Lower lobe of right lung (tissue), 2 donors: ENCODE measurements around the gene DUS1L. TPM values are rescaled to one million over a fixed set of nuclear protein-coding genes. Genes with fewer than 3 reads are reported as not detected.

ENCODE experiments used
- ATAC-seq, 2 donors: fragments of 200-7000 bp; cut with Tn5 transposase; one replicate each; pipeline ENCODE4 v1.9.1; 2020 to 2022; ENCODE audit warnings: mild to moderate bottlenecking in 2 of 2, moderate library complexity in 2 of 2
- DNase-seq: peaks from one replicate; pipeline ENCODE4 v3.0.0-alpha.2; 2020
- H3K27ac ChIP-seq: fragments of 200-600 bp; one replicate; pipeline ENCODE4 v1.8.0; 2022
- H3K27me3 ChIP-seq: fragments of 200-600 bp; one replicate; pipeline ENCODE4 v1.8.0; 2022; ENCODE audit warnings: low read depth
- H3K36me3 ChIP-seq: fragments of 200-600 bp; one replicate; pipeline ENCODE4 v1.8.0; 2022; ENCODE audit warnings: mild to moderate bottlenecking
- H3K4me1 ChIP-seq: fragments of 200-600 bp; one replicate; pipeline ENCODE4 v1.8.0; 2022
- H3K4me3 ChIP-seq: fragments of 200-600 bp; one replicate; pipeline ENCODE4 v1.8.0; 2022; ENCODE audit warnings: mild to moderate bottlenecking
- H3K9me3 ChIP-seq: fragments of 200-600 bp; one replicate; pipeline ENCODE4 v1.8.0; 2022
- intact Hi-C: fragments of 100-400 bp; cut with DNase I; formaldehyde crosslinking; loops from one replicate; pipeline ENCODE4 v1.11.0; 2022
- total RNA-seq: library from RNA; stranded (reverse); fragmentation: NEBNext Ultra II Directional; extraction: Animal tissue kit (Norgen Biotek cat#: 25700); gene quantifications from one replicate; pipeline ENCODE4 v1.2.1, GENCODE V29; 2021
- TF ChIP-seq, protein P1 (sequence below): fragments of 200-600 bp; IDR thresholded peaks from one replicate; pipeline ENCODE4 v1.8.0; 2022; ENCODE audit warnings: antibody characterized with exemption, mild to moderate bottlenecking
- donor health status: DM: no; HTN: yes; CAD: no; lungs with severe emphysema.

DUS1L gene
- total RNA-seq, 1 donor from 2014 or later = 85.1 TPM

GRCh38 chr17:82108038-82108437 lies 42.4 kb upstream of the DUS1L start:
- intact Hi-C loops = no loop called here
- ATAC-seq = no peak
- Histone ChIP-seq H3K4me1 (peaks cover 59% of the 10 kb centered on the region), H3K27ac (peak overlapping the region; percentile 91), H3K27me3 (no peaks in the 10 kb centered on the region), H3K4me3 (no peak overlapping the region), H3K36me3 (no peaks in the 10 kb centered on the region), H3K9me3 (no peaks in the 10 kb centered on the region)
- TF ChIP-seq, protein P1, sequence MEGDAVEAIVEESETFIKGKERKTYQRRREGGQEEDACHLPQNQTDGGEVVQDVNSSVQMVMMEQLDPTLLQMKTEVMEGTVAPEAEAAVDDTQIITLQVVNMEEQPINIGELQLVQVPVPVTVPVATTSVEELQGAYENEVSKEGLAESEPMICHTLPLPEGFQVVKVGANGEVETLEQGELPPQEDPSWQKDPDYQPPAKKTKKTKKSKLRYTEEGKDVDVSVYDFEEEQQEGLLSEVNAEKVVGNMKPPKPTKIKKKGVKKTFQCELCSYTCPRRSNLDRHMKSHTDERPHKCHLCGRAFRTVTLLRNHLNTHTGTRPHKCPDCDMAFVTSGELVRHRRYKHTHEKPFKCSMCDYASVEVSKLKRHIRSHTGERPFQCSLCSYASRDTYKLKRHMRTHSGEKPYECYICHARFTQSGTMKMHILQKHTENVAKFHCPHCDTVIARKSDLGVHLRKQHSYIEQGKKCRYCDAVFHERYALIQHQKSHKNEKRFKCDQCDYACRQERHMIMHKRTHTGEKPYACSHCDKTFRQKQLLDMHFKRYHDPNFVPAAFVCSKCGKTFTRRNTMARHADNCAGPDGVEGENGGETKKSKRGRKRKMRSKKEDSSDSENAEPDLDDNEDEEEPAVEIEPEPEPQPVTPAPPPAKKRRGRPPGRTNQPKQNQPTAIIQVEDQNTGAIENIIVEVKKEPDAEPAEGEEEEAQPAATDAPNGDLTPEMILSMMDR = no peak
- no peak for DNase-seq

DNA sequence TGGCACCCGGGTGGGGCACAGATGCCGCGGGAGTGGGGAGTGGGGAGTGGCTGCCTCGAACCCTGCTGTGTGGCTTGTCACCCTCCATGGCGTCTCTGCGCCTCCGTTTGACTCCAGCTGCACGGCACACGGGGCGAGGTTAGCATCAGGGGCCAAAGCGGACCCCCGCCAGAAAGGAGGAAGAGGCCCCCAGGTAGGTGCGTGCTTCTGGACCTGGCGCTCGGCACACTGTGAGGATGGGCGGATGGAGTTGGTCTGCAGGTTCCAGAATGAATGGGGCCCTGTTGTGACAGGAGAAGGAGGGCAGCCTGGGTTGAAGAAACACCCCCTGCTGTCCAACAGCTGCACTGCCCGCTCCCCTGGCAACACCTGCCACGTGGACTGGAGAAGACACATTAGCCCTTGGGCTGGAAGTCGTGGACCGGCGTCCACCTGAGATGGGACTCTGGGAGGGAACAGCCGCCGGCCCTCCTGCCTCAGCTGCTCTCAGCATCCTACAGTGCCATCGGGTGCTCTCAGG lies 41.8 kb upstream of the DUS1L start:
- H3K36me3 ChIP-seq = no peaks in the 10 kb centered on the region
- H3K4me3 ChIP-seq = no peak overlapping the region
- DNase-seq (no peak), ATAC-seq (no peak)
- peak overlapping the region; percentile 91 for H3K27ac ChIP-seq
- no peaks in the 10 kb centered on the region for H3K9me3 ChIP-seq
- H3K4me1 ChIP-seq = peaks cover 61% of the 10 kb centered on the region
- intact Hi-C loops = no loop called here
- TF ChIP-seq, protein P1 = no peak
- no peaks in the 10 kb centered on the region for H3K27me3 ChIP-seq

- intact Hi-C loops = no loop called here
- Histone ChIP-seq H3K27ac (peak overlapping the region; percentile 91), H3K4me1 (peaks cover 65% of the 10 kb centered on the region), H3K4me3 (peak overlapping the region; percentile 50), H3K9me3 (no peaks in the 10 kb centered on the region), H3K36me3 (no peaks in the 10 kb centered on the region), H3K27me3 (no peaks in the 10 kb centered on the region)
- ATAC-seq (peak; percentile 14 to 22), DNase-seq (no peak)
- TF ChIP-seq, protein P1 = no peak
Measured at GRCh38 chr17:82106688-82107305, 41.2 kb upstream of the DUS1L start.

GRCh38 chr17:82105882-82106687 lies 40.5 kb upstream of the DUS1L start:
- no peaks in the 10 kb centered on the region for H3K9me3 ChIP-seq
- peak overlapping the region; percentile 50 for H3K4me3 ChIP-seq
- H3K4me1 ChIP-seq = peaks cover 67% of the 10 kb centered on the region
- intact Hi-C loops = no loop called here
- no peaks in the 10 kb centered on the region for H3K27me3 ChIP-seq
- TF ChIP-seq, protein P1 = peak; percentile 57
- no peaks in the 10 kb centered on the region for H3K36me3 ChIP-seq
- H3K27ac ChIP-seq = peak overlapping the region; percentile 91
- DNase-seq (peak; percentile 90), ATAC-seq (peak; percentile 82 to 92)

- no peak for DNase-seq
- Histone ChIP-seq H3K27ac (peak overlapping the region; percentile 91), H3K4me3 (peak overlapping the region; percentile 50), H3K36me3 (no peaks in the 10 kb centered on the region), H3K4me1 (peaks cover 67% of the 10 kb centered on the region), H3K27me3 (no peaks in the 10 kb centered on the region), H3K9me3 (no peaks in the 10 kb centered on the region)
- TF ChIP-seq, protein P1 = no peak
- ATAC-seq = no peak
- intact Hi-C loops = no loop called here
Measured at GRCh38 chr17:82105417-82105881, 39.8 kb upstream of the DUS1L start.
